HEK293 (cell line): ENCODE results near the gene SLC26A8.

Source experiments
- BCL11A ChIP-seq: fragments of 450-650 bp; formaldehyde crosslinking; IDR thresholded peaks from 2 replicates; pipeline ENCODE4 v1.5.1; 2016; ENCODE audit warnings: low read depth, missing biosample characterization, missing genetic modification characterization
- MZF1 ChIP-seq: fragments of 450-650 bp; formaldehyde crosslinking; IDR thresholded peaks from 2 replicates; pipeline ENCODE4 v1.5.1; 2017; ENCODE audit warnings: missing biosample characterization, missing genetic modification characterization, borderline replicate concordance
- TCF7L2 ChIP-seq: IDR thresholded peaks from 2 replicates; pipeline ENCODE4 v1.6.1; 2011; ENCODE audit warnings: low read depth, mild to moderate bottlenecking, inconsistent platforms, low read length, moderate library complexity, borderline replicate concordance
- TF ChIP-seq, protein P1 (sequence below): fragments of 450-650 bp; formaldehyde crosslinking; IDR thresholded peaks from 2 replicates; pipeline ENCODE4 v1.5.1; 2016; ENCODE audit warnings: missing biosample characterization, missing genetic modification characterization, low read depth
- TF ChIP-seq, protein P2 (sequence below): fragments of 450-650 bp; formaldehyde crosslinking; IDR thresholded peaks from 2 replicates; pipeline ENCODE4 v1.5.1; 2016; ENCODE audit warnings: missing biosample characterization, missing genetic modification characterization
- TF ChIP-seq, protein P3 (sequence below): fragments of 450-650 bp; formaldehyde crosslinking; IDR thresholded peaks from 2 replicates; pipeline ENCODE4 v1.5.1; 2016; ENCODE audit warnings: missing biosample characterization, missing genetic modification characterization
- TF ChIP-seq, protein P4 (sequence below): fragments of 450-650 bp; formaldehyde crosslinking; IDR thresholded peaks from 2 replicates; pipeline ENCODE4 v1.5.1; 2016; ENCODE audit warnings: missing biosample characterization, missing genetic modification characterization

DNA sequence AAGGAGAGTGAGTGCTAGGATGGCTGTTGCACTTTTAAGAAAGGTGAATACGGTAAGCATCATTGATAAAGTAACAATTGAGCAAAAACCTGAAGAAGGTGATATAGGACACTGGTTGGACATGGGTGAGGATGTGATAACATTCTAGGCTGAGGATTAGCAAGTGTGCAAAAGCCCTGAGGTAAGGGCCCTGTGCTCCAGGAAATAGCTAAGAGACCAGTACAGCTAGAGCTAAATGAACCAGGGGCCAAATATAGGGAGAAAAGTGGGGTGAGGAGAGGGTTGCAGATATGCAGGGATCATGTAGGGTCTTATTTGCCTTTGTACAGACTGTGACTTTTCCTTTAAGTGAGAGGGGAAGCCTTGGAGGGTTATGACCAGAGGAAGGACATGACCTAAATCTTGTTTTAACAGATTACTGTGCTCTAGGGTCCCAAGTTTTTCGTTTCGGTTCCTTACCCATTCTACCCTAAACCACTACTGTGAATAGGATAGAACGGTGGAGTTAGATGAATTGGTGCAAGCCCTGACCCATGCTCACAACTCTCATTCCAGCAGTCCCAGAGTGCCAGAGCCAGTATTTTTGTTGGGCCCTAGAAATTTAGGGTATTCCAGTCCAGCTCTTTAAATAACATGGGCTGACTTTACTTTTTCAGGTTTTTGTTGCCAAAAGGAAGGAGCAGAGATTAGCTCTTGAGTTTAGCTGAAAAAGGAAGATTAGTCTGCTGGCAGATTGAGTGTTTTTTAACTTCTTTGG is 13.9 kb upstream of the SLC26A8 start:
- TF ChIP-seq, protein P1, sequence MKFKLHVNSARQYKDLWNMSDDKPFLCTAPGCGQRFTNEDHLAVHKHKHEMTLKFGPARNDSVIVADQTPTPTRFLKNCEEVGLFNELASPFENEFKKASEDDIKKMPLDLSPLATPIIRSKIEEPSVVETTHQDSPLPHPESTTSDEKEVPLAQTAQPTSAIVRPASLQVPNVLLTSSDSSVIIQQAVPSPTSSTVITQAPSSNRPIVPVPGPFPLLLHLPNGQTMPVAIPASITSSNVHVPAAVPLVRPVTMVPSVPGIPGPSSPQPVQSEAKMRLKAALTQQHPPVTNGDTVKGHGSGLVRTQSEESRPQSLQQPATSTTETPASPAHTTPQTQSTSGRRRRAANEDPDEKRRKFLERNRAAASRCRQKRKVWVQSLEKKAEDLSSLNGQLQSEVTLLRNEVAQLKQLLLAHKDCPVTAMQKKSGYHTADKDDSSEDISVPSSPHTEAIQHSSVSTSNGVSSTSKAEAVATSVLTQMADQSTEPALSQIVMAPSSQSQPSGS (tag by site-specific recombination): no peak
- TF ChIP-seq, protein P2, sequence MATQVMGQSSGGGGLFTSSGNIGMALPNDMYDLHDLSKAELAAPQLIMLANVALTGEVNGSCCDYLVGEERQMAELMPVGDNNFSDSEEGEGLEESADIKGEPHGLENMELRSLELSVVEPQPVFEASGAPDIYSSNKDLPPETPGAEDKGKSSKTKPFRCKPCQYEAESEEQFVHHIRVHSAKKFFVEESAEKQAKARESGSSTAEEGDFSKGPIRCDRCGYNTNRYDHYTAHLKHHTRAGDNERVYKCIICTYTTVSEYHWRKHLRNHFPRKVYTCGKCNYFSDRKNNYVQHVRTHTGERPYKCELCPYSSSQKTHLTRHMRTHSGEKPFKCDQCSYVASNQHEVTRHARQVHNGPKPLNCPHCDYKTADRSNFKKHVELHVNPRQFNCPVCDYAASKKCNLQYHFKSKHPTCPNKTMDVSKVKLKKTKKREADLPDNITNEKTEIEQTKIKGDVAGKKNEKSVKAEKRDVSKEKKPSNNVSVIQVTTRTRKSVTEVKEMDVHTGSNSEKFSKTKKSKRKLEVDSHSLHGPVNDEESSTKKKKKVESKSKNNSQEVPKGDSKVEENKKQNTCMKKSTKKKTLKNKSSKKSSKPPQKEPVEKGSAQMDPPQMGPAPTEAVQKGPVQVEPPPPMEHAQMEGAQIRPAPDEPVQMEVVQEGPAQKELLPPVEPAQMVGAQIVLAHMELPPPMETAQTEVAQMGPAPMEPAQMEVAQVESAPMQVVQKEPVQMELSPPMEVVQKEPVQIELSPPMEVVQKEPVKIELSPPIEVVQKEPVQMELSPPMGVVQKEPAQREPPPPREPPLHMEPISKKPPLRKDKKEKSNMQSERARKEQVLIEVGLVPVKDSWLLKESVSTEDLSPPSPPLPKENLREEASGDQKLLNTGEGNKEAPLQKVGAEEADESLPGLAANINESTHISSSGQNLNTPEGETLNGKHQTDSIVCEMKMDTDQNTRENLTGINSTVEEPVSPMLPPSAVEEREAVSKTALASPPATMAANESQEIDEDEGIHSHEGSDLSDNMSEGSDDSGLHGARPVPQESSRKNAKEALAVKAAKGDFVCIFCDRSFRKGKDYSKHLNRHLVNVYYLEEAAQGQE (tag by site-specific recombination): no peak
- TF ChIP-seq MZF1 (no peak), BCL11A (tag by site-specific recombination) (no peak), TCF7L2 (no peak)
- TF ChIP-seq, protein P3, sequence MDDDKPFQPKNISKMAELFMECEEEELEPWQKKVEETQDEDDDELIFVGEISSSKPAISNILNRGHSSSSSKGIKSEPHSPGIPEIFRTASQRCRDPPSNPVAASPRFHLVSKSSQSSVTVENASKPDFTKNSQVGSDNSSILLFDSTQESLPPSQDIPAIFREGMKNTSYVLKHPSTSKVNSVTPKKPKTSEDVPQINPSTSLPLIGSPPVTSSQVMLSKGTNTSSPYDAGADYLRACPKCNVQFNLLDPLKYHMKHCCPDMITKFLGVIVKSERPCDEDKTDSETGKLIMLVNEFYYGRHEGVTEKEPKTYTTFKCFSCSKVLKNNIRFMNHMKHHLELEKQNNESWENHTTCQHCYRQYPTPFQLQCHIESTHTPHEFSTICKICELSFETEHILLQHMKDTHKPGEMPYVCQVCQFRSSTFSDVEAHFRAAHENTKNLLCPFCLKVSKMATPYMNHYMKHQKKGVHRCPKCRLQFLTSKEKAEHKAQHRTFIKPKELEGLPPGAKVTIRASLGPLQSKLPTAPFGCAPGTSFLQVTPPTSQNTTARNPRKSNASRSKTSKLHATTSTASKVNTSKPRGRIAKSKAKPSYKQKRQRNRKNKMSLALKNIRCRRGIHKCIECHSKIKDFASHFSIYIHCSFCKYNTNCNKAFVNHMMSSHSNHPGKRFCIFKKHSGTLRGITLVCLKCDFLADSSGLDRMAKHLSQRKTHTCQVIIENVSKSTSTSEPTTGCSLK: no peak
- TF ChIP-seq, protein P4, sequence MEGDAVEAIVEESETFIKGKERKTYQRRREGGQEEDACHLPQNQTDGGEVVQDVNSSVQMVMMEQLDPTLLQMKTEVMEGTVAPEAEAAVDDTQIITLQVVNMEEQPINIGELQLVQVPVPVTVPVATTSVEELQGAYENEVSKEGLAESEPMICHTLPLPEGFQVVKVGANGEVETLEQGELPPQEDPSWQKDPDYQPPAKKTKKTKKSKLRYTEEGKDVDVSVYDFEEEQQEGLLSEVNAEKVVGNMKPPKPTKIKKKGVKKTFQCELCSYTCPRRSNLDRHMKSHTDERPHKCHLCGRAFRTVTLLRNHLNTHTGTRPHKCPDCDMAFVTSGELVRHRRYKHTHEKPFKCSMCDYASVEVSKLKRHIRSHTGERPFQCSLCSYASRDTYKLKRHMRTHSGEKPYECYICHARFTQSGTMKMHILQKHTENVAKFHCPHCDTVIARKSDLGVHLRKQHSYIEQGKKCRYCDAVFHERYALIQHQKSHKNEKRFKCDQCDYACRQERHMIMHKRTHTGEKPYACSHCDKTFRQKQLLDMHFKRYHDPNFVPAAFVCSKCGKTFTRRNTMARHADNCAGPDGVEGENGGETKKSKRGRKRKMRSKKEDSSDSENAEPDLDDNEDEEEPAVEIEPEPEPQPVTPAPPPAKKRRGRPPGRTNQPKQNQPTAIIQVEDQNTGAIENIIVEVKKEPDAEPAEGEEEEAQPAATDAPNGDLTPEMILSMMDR (tag by site-specific recombination): no peak
